Smooth muscle cell (in vitro differentiated cells): ENCODE measurements around the gene KRTAP23-1. TPM values are rescaled to one million over a fixed set of nuclear protein-coding genes. Genes with fewer than 3 reads are reported as not detected.

Experiments
- DNase-seq: peaks from one replicate; lab custom pipeline; 2025; ENCODE audit not compliant: unreplicated experiment; lab: John Stamatoyannopoulos, UW
- H2AFZ ChIP-seq: fragments of 200-600 bp; sonication (generic); 2 replicates; pipeline ENCODE4 v1.6.0; 2016; ENCODE audit warnings: antibody characterized with exemption, low read depth, mild to moderate bottlenecking
- H3F3A ChIP-seq: fragments of 200-600 bp; sonication (generic); 2 replicates; pipeline ENCODE4 v1.6.0; 2017; ENCODE audit warnings: antibody characterized with exemption, low read depth
- H3K27ac ChIP-seq: fragments of 200-600 bp; sonication (generic); 2 replicates; pipeline ENCODE4 v1.5.1; 2016; ENCODE audit warnings: low read depth, mild to moderate bottlenecking
- H3K27me3 ChIP-seq: fragments of 200-600 bp; sonication (generic); 2 replicates; pipeline ENCODE4 v1.6.1; 2016; ENCODE audit warnings: low read depth, mild to moderate bottlenecking
- H3K36me3 ChIP-seq: fragments of 200-600 bp; sonication (generic); 2 replicates; pipeline ENCODE4 v1.5.1; 2016; ENCODE audit warnings: low read depth
- H3K4me1 ChIP-seq: fragments of 200-600 bp; sonication (generic); 2 replicates; pipeline ENCODE4 v1.5.1; 2016; ENCODE audit warnings: low read depth
- H3K4me2 ChIP-seq: fragments of 200-600 bp; sonication (generic); 2 replicates; pipeline ENCODE4 v1.6.0; 2016; ENCODE audit warnings: mild to moderate bottlenecking
- H3K4me3 ChIP-seq: fragments of 200-600 bp; sonication (generic); 2 replicates; pipeline ENCODE4 v1.5.1; 2016; ENCODE audit warnings: mild to moderate bottlenecking
- H3K79me2 ChIP-seq: fragments of 200-600 bp; sonication (generic); 2 replicates; pipeline ENCODE4 v1.6.0; 2016; ENCODE audit warnings: low read depth, mild to moderate bottlenecking
- H3K9ac ChIP-seq: fragments of 200-600 bp; sonication (generic); 2 replicates; pipeline ENCODE4 v1.6.0; 2016; ENCODE audit warnings: low read depth
- H3K9me3 ChIP-seq: fragments of 200-600 bp; sonication (generic); replicated peaks from 2 replicates; pipeline ENCODE4 v1.5.1; 2016; ENCODE audit warnings: low read depth
- H4K20me1 ChIP-seq: fragments of 200-600 bp; sonication (generic); 2 replicates; pipeline ENCODE4 v1.6.0; 2016; ENCODE audit warnings: low read depth
- WGBS: methylation state at CpG from one replicate; pipeline ENCODE4 v1.1.7; 2016; ENCODE audit warnings: low lambda C conversion rate; 5-methylcytosine and 5-hydroxymethylcytosine counted together
- microRNA-seq: library from miRNA; unstranded; fragments of <30 nt; microRNA quantifications from one replicate; pipeline ENCODE4, GENCODE V29; 2016; ENCODE audit warnings: borderline number of aligned reads
- polyA plus RNA-seq: library from polyadenylated mRNA; unstranded; fragments of >200 nt; fragmentation: Nextera tagmentation; extraction: Ambion mirVana; gene quantifications from 2 replicates; pipeline ENCODE4 v1.2.1, GENCODE V29; 2016
- small RNA-seq: library from RNA; depleted of rRNA; stranded (forward); fragments of <200 nt; gene quantifications from one replicate; pipeline ENCODE3, GENCODE V24; 2014
- total RNA-seq: library from RNA; depleted of rRNA; stranded (reverse); fragments of >200 nt; gene quantifications from 2 replicates; pipeline ENCODE4 v1.2.3, GENCODE V29; 2014
- TF ChIP-seq, protein P1 (sequence below): fragments of 200-600 bp; sonication (generic); IDR thresholded peaks from 2 replicates; pipeline ENCODE4 v1.5.1; 2017; ENCODE audit warnings: borderline replicate concordance, mild to moderate bottlenecking, antibody characterized with exemption; ENCODE audit not compliant: insufficient read depth, poor library complexity, severe bottlenecking

The KRTAP23-1 gene
- total and polyA plus RNA-seq, 2 experiments from 2014 or later: not detected

DNA sequence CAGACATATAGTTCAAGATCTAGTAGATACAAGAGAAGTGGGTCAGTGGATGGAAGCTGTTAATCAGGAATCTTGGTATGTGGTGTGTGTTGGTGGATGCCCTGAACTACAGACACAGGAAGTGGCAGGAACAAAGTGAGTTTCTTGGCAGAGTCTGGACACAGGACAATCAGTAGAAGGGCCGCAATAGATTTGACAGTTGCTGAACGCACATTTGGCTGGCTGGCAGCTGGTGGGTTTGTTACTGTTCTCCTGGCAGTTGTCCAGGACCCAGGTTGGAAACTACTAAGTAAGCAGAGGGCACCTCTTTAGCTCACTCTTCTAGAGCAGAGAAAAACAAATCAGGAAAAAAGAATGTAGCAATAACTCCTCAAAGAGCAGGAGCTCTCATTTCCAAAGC lies 41.5 kb downstream of the KRTAP23-1 start:
- H4K20me1 ChIP-seq: no peaks in the 10 kb centered on the region
- no peaks in the 10 kb centered on the region for H3F3A ChIP-seq
- H3K36me3 ChIP-seq: no peaks in the 10 kb centered on the region
- 93% methylated on average over 2 of the region's 2 CpGs for WGBS
- no peak overlapping the region for H2AFZ ChIP-seq
- H3K9ac ChIP-seq: no peak overlapping the region
- H3K9me3 ChIP-seq: no peaks in the 10 kb centered on the region
- TF ChIP-seq, protein P1, sequence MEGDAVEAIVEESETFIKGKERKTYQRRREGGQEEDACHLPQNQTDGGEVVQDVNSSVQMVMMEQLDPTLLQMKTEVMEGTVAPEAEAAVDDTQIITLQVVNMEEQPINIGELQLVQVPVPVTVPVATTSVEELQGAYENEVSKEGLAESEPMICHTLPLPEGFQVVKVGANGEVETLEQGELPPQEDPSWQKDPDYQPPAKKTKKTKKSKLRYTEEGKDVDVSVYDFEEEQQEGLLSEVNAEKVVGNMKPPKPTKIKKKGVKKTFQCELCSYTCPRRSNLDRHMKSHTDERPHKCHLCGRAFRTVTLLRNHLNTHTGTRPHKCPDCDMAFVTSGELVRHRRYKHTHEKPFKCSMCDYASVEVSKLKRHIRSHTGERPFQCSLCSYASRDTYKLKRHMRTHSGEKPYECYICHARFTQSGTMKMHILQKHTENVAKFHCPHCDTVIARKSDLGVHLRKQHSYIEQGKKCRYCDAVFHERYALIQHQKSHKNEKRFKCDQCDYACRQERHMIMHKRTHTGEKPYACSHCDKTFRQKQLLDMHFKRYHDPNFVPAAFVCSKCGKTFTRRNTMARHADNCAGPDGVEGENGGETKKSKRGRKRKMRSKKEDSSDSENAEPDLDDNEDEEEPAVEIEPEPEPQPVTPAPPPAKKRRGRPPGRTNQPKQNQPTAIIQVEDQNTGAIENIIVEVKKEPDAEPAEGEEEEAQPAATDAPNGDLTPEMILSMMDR: no peak
- H3K4me2 ChIP-seq: no peak overlapping the region
- no peak overlapping the region for H3K27ac ChIP-seq
- no peak overlapping the region for H3K4me3 ChIP-seq
- DNase-seq: no peak
- no peaks in the 10 kb centered on the region for H3K27me3 ChIP-seq
- H3K4me1 ChIP-seq: no peaks in the 10 kb centered on the region
- no peaks in the 10 kb centered on the region for H3K79me2 ChIP-seq

DNA sequence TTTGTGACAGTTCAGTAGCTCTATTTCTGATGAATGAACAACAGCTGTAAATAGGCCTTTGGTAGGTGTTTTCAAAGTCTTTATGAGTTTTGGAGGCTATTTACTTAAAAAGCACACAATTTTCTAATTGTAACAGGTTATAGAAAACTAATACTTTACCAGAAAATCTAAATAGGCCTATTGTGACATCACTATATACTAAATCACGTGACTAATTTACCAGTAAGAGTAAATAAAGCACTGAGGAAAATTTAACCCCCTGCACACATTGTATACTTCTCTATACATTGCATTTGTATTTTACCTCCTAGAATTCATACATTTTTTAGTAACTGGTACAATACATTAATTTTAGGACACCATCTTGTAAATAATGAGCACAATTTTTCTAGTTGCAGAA lies 43.3 kb downstream of the KRTAP23-1 start:
- no peaks in the 10 kb centered on the region for H4K20me1 ChIP-seq
- H3K9me3 ChIP-seq: no peaks in the 10 kb centered on the region
- no peak overlapping the region for H3K27ac ChIP-seq
- H2AFZ ChIP-seq: no peak overlapping the region
- 68% methylated on average over 1 of the region's 1 CpG for WGBS
- no peak overlapping the region for H3K4me2 ChIP-seq
- DNase-seq: no peak
- no peak overlapping the region for H3K9ac ChIP-seq
- H3K36me3 ChIP-seq: no peaks in the 10 kb centered on the region
- H3K79me2 ChIP-seq: no peaks in the 10 kb centered on the region
- TF ChIP-seq, protein P1: no peak
- no peak overlapping the region for H3K4me3 ChIP-seq
- H3F3A ChIP-seq: no peaks in the 10 kb centered on the region
- no peaks in the 10 kb centered on the region for H3K27me3 ChIP-seq
- no peaks in the 10 kb centered on the region for H3K4me1 ChIP-seq

Small RNA genes within 50 kb of the gene (microRNA-seq; reads per million reads assigned to microRNA genes)
- not detected for gene MIR4327

Small RNA genes within 50 kb of the gene (small RNA-seq; reads per million reads assigned to genes)
- gene KRTAP23-1 (not detected), gene MIR4327 (not detected)

Other genes starting within 250 kb of the KRTAP23-1 start
- gene CLDN17, start 181.8 kb downstream of the KRTAP23-1 start, total RNA-seq: not detected in 2 replicates
- gene CLDN17, start 181.8 kb downstream of the KRTAP23-1 start, polyA plus RNA-seq: 1.8 TPM in 1 of 2 replicates, not detected in the other
- not detected in 2 replicates for gene CLDN8, start 132.5 kb downstream of the KRTAP23-1 start, total RNA-seq
- gene CLDN8, start 132.5 kb downstream of the KRTAP23-1 start, polyA plus RNA-seq: not detected in 2 replicates
- not detected in 2 replicates for gene KRTAP24-1, start 65.7 kb downstream of the KRTAP23-1 start, total RNA-seq
- gene KRTAP24-1, start 65.7 kb downstream of the KRTAP23-1 start, polyA plus RNA-seq: not detected in 2 replicates
- not detected in 2 replicates for gene KRTAP25-1, start 59.1 kb downstream of the KRTAP23-1 start, total RNA-seq
- not detected in 2 replicates for gene KRTAP25-1, start 59.1 kb downstream of the KRTAP23-1 start, polyA plus RNA-seq
- not detected in 2 replicates for gene KRTAP26-1, start 28.3 kb downstream of the KRTAP23-1 start, total RNA-seq
- not detected in 2 replicates for gene KRTAP26-1, start 28.3 kb downstream of the KRTAP23-1 start, polyA plus RNA-seq
- gene KRTAP27-1, start 10.9 kb downstream of the KRTAP23-1 start, total RNA-seq: not detected in 2 replicates
- not detected in 2 replicates for gene KRTAP27-1, start 10.9 kb downstream of the KRTAP23-1 start, polyA plus RNA-seq
- not detected in 2 replicates for gene KRTAP13-2, start 23.7 kb upstream of the KRTAP23-1 start, total RNA-seq
- gene KRTAP13-2, start 23.7 kb upstream of the KRTAP23-1 start, polyA plus RNA-seq: not detected in 2 replicates
- not detected in 2 replicates for gene KRTAP13-1, start 47.4 kb upstream of the KRTAP23-1 start, total RNA-seq
- not detected in 2 replicates for gene KRTAP13-1, start 47.4 kb upstream of the KRTAP23-1 start, polyA plus RNA-seq
- not detected in 2 replicates for gene KRTAP13-3, start 77.3 kb upstream of the KRTAP23-1 start, total RNA-seq
- gene KRTAP13-3, start 77.3 kb upstream of the KRTAP23-1 start, polyA plus RNA-seq: not detected in 2 replicates
- gene KRTAP13-4, start 81.6 kb upstream of the KRTAP23-1 start, total RNA-seq: not detected in 2 replicates
- not detected in 2 replicates for gene KRTAP13-4, start 81.6 kb upstream of the KRTAP23-1 start, polyA plus RNA-seq
- not detected in 2 replicates for gene KRTAP15-1, start 91.7 kb upstream of the KRTAP23-1 start, total RNA-seq
- not detected in 2 replicates for gene KRTAP15-1, start 91.7 kb upstream of the KRTAP23-1 start, polyA plus RNA-seq
- 0.72 TPM in 1 of 2 replicates, not detected in the other for gene KRTAP19-1, start 131.8 kb upstream of the KRTAP23-1 start, total RNA-seq
- gene KRTAP19-1, start 131.8 kb upstream of the KRTAP23-1 start, polyA plus RNA-seq: 1.9 TPM in 1 of 2 replicates, not detected in the other
- gene KRTAP19-2, start 138.8 kb upstream of the KRTAP23-1 start, total RNA-seq: not detected in 2 replicates
- gene KRTAP19-2, start 138.8 kb upstream of the KRTAP23-1 start, polyA plus RNA-seq: not detected in 2 replicates
- not detected in 2 replicates for gene KRTAP19-3, start 143.4 kb upstream of the KRTAP23-1 start, total RNA-seq
- gene KRTAP19-3, start 143.4 kb upstream of the KRTAP23-1 start, polyA plus RNA-seq: not detected in 2 replicates
- not detected in 2 replicates for gene KRTAP19-4, start 148.6 kb upstream of the KRTAP23-1 start, total RNA-seq
- gene KRTAP19-4, start 148.6 kb upstream of the KRTAP23-1 start, polyA plus RNA-seq: not detected in 2 replicates
- not detected in 2 replicates for gene KRTAP19-5, start 153.5 kb upstream of the KRTAP23-1 start, total RNA-seq
- not detected in 2 replicates for gene KRTAP19-5, start 153.5 kb upstream of the KRTAP23-1 start, polyA plus RNA-seq
- not detected in 2 replicates for gene KRTAP19-6, start 193.3 kb upstream of the KRTAP23-1 start, total RNA-seq
- not detected in 2 replicates for gene KRTAP19-6, start 193.3 kb upstream of the KRTAP23-1 start, polyA plus RNA-seq
- not detected in 2 replicates for gene KRTAP19-7, start 212.7 kb upstream of the KRTAP23-1 start, total RNA-seq
- gene KRTAP19-7, start 212.7 kb upstream of the KRTAP23-1 start, polyA plus RNA-seq: not detected in 2 replicates
- gene KRTAP22-2, start 241.8 kb upstream of the KRTAP23-1 start, total RNA-seq: not detected in 2 replicates
- gene KRTAP22-2, start 241.8 kb upstream of the KRTAP23-1 start, polyA plus RNA-seq: not detected in 2 replicates
- not detected in 2 replicates for gene KRTAP6-3, start 243.8 kb upstream of the KRTAP23-1 start, total RNA-seq
- gene KRTAP6-3, start 243.8 kb upstream of the KRTAP23-1 start, polyA plus RNA-seq: not detected in 2 replicates